GM23338 (cell line): ENCODE data around the gene SLC43A3. TPM values are rescaled to one million over a fixed set of nuclear protein-coding genes. Genes with fewer than 3 reads are reported as not detected.

ENCODE experiments used
- ATAC-seq: fragments of 200-7000 bp; cut with Tn5 transposase; 3 replicates; pipeline ENCODE4 v1.9.1; 2020
- DNase-seq: peaks from one replicate; pipeline ENCODE4 v3.0.0-alpha.2; 2015; ENCODE audit warnings: low spot score
- H2AFZ ChIP-seq: fragments of 200-600 bp; sonication (generic); 2 replicates; pipeline ENCODE4 v1.8.0; 2016; ENCODE audit warnings: antibody characterized with exemption, mild to moderate bottlenecking, moderate library complexity
- H3F3A ChIP-seq: fragments of 200-600 bp; sonication (generic); replicated peaks from 2 replicates; pipeline ENCODE4 v1.8.0; 2017; ENCODE audit warnings: antibody characterized with exemption, mixed run types, low read depth
- H3K27ac ChIP-seq: fragments of 200-600 bp; sonication (generic); 2 replicates; pipeline ENCODE4 v1.6.1; 2016; ENCODE audit warnings: low read depth
- H3K27me3 ChIP-seq: fragments of 200-600 bp; sonication (generic); 2 replicates; pipeline ENCODE4 v1.8.0; 2016; ENCODE audit warnings: mild to moderate bottlenecking, mixed run types, moderate library complexity; ENCODE audit not compliant: insufficient read depth
- H3K36me3 ChIP-seq: fragments of 200-600 bp; sonication (generic); 2 replicates; pipeline ENCODE4 v1.8.0; 2016; ENCODE audit warnings: mild to moderate bottlenecking; ENCODE audit not compliant: insufficient read depth
- H3K4me1 ChIP-seq: fragments of 200-600 bp; sonication (generic); 2 replicates; pipeline ENCODE4 v1.8.0; 2016; ENCODE audit warnings: mild to moderate bottlenecking, moderate library complexity; ENCODE audit not compliant: insufficient read depth
- H3K4me2 ChIP-seq: fragments of 200-600 bp; sonication (generic); 2 replicates; pipeline ENCODE4 v1.7.1; 2017; ENCODE audit warnings: mixed run types
- H3K4me3 ChIP-seq: fragments of 200-600 bp; sonication (generic); 2 replicates; pipeline ENCODE4 v1.6.1; 2016; ENCODE audit warnings: mixed run types
- H3K79me2 ChIP-seq: fragments of 200-600 bp; sonication (generic); replicated peaks from 2 replicates; pipeline ENCODE4 v1.8.0; 2017; ENCODE audit warnings: mild to moderate bottlenecking; ENCODE audit not compliant: insufficient read depth
- H3K9me2 ChIP-seq: fragments of 200-600 bp; sonication (generic); 2 replicates; pipeline ENCODE4 v1.8.0; 2017; ENCODE audit not compliant: insufficient read depth
- H4K20me1 ChIP-seq: fragments of 200-600 bp; sonication (generic); replicated peaks from 2 replicates; pipeline ENCODE4 v1.8.0; 2017; ENCODE audit warnings: mild to moderate bottlenecking; ENCODE audit not compliant: insufficient read depth
- H3K27ac Mint-ChIP-seq: 2 replicates; pipeline ENCODE4 v1.8.0; 2020; ENCODE audit warnings: inconsistent platforms, mild to moderate bottlenecking, moderate library complexity, mixed read lengths
- H3K27me3 Mint-ChIP-seq: 3 replicates; pipeline ENCODE4 v1.8.0; 2022; ENCODE audit warnings: low read depth, mild to moderate bottlenecking, moderate library complexity, mixed read lengths, inconsistent platforms; ENCODE audit not compliant: insufficient read depth, poor library complexity
- H3K36me3 Mint-ChIP-seq: 3 replicates; pipeline ENCODE4 v1.8.0; 2021; ENCODE audit warnings: low read depth, mild to moderate bottlenecking, inconsistent platforms, moderate library complexity, mixed read lengths
- H3K4me1 Mint-ChIP-seq: 3 replicates; pipeline ENCODE4 v1.8.0; 2020; ENCODE audit warnings: mild to moderate bottlenecking, inconsistent platforms, mixed read lengths
- H3K4me3 Mint-ChIP-seq: 3 replicates; pipeline ENCODE4 v1.8.0; 2021; ENCODE audit warnings: moderate library complexity, mild to moderate bottlenecking, inconsistent platforms, mixed read lengths
- H3K9me3 Mint-ChIP-seq: 3 replicates; pipeline ENCODE4 v1.8.0; 2020; ENCODE audit warnings: moderate library complexity, mild to moderate bottlenecking, inconsistent platforms, mixed read lengths
- CTCF ChIP-seq, 2 experiments: fragments of 200-600 bp in 1 of 2; sonication (generic) in 1 of 2; conservative IDR thresholded peaks; 2 replicates each; pipeline versions ENCODE4 v1.5.1 to v1.6.1; 2016 to 2017; ENCODE audit warnings: antibody characterized with exemption in 2 of 2, low read depth in 2 of 2, mild to moderate bottlenecking in 2 of 2, moderate library complexity in 1 of 2
- EZH2 ChIP-seq: fragments of 200-600 bp; sonication (generic); IDR thresholded peaks from one replicate; pipeline ENCODE4 v1.8.0; 2017; ENCODE audit warnings: antibody characterized with exemption, mild to moderate bottlenecking, low read depth; ENCODE audit not compliant: unreplicated experiment
- EZH2phosphoT487 ChIP-seq: fragments of 200-600 bp; sonication (generic); IDR thresholded peaks from one replicate; pipeline ENCODE4 v1.8.1; 2018; ENCODE audit warnings: antibody characterized with exemption; ENCODE audit not compliant: unreplicated experiment
- JUNB ChIP-seq: IDR thresholded peaks from one replicate; pipeline ENCODE4 v1.6.1; 2016; ENCODE audit warnings: antibody characterized with exemption; ENCODE audit not compliant: unreplicated experiment
- NANOG ChIP-seq: IDR thresholded peaks from 2 replicates; pipeline ENCODE4 v1.6.1; 2016; ENCODE audit warnings: antibody characterized with exemption, borderline replicate concordance
- REST ChIP-seq: IDR thresholded peaks from one replicate; pipeline ENCODE4 v1.6.1; 2018; ENCODE audit warnings: antibody characterized with exemption; ENCODE audit not compliant: unreplicated experiment
- STAT1 ChIP-seq: IDR thresholded peaks from one replicate; pipeline ENCODE4 v1.6.1; 2016; ENCODE audit warnings: antibody characterized with exemption; ENCODE audit not compliant: unreplicated experiment
- ZNF114 ChIP-seq: fragments of 250-450 bp; sonication (Bioruptor Pico); IDR thresholded peaks from 2 replicates; pipeline ENCODE4 v1.5.0; 2020; ENCODE audit warnings: mild to moderate bottlenecking, moderate library complexity
- ZNF331 ChIP-seq: fragments of 250-450 bp; sonication (Bioruptor Pico); IDR thresholded peaks from 2 replicates; pipeline ENCODE4 v1.5.0; 2020; ENCODE audit warnings: low read depth, mild to moderate bottlenecking, moderate library complexity
- ZNF462 ChIP-seq: fragments of 250-450 bp; sonication (Bioruptor Pico); IDR thresholded peaks from 2 replicates; pipeline ENCODE4 v1.5.0; 2020; ENCODE audit warnings: mild to moderate bottlenecking, moderate library complexity
- polyA plus RNA-seq: library from polyadenylated mRNA; unstranded; fragments of >200 nt; fragmentation: Nextera tagmentation; extraction: Ambion mirVana; gene quantifications from 2 replicates; pipeline ENCODE4 v1.2.1, GENCODE V29; 2016
- total RNA-seq: library from RNA; depleted of rRNA; stranded (reverse); fragments of >200 nt; shearing (Covaris generic); gene quantifications from 2 replicates; pipeline ENCODE4 v1.2.3, GENCODE V29; 2014

The SLC43A3 gene
- total and polyA plus RNA-seq, 2 experiments from 2014 or later, result 14.3 to 24.8 TPM

- Mint-ChIP-seq H3K9me3 (peaks cover 3% of the 10 kb centered on the region; the same call in 1 of the 3 replicates), H3K27ac (no peak overlapping the region), H3K4me3 (no peak overlapping the region), H3K36me3 (no peaks in the 10 kb centered on the region), H3K4me1 (peaks cover 2% of the 10 kb centered on the region; the same call in 2 of the 3 replicates), H3K27me3 (peaks cover 8% of the 10 kb centered on the region)
- Histone ChIP-seq H3K27ac (no peak overlapping the region), H3K9me2 (no peaks in the 10 kb centered on the region), H3F3A (no peaks in the 10 kb centered on the region), H3K79me2 (no peaks in the 10 kb centered on the region), H2AFZ (no peak overlapping the region), H4K20me1 (no peaks in the 10 kb centered on the region), H3K4me3 (no peak overlapping the region), H3K4me2 (no peak overlapping the region), H3K36me3 (no peaks in the 10 kb centered on the region), H3K4me1 (no peaks in the 10 kb centered on the region), H3K27me3 (no peaks in the 10 kb centered on the region)
- DNase-seq (no peak), ATAC-seq (no peak)
- TF ChIP-seq REST, result no peak
- no peak for TF ChIP-seq EZH2phosphoT487
- no peak for TF ChIP-seq ZNF462 (CRISPR knock-in tag)
- TF ChIP-seq ZNF114 (CRISPR knock-in tag), result no peak
- no peak for TF ChIP-seq EZH2
- TF ChIP-seq ZNF331 (CRISPR knock-in tag), result no peak
- TF ChIP-seq JUNB, result no peak
- no peak for TF ChIP-seq CTCF (conservative IDR thresholded peaks at IDR 0.05; ENCODE audit: low read depth in 2 of 2)
- no peak for TF ChIP-seq NANOG
- no peak for TF ChIP-seq STAT1
Observed at GRCh38 chr11:57375490-57375889, 51.4 kb downstream of the SLC43A3 start.
